AG04450 (cell line): Measurements from ENCODE around the gene HRH1. TPM values are rescaled to one million over a fixed set of nuclear protein-coding genes. Genes with fewer than 3 reads are reported as not detected.

ENCODE experiments used
- CTCF ChIA-PET: fragments of 300-600, 350-600 bp; formaldehyde crosslinking; extraction: SDS; loops from one replicate; lab custom pipeline; 2022; ENCODE audit warnings: antibody characterized with exemption, inconsistent platforms; lab: Charles Lee
- POLR2A ChIA-PET: fragments of 350-600 bp; formaldehyde crosslinking; extraction: SDS; loops from one replicate; lab custom pipeline; 2021; ENCODE audit warnings: antibody characterized with exemption, inconsistent platforms; lab: Yijun Ruan, JAX
- DNase-seq: peaks from one replicate; pipeline ENCODE4 v3.0.0-alpha.2; 2011; ENCODE audit warnings: low read depth, low spot score
- H3K27ac ChIP-seq: one replicate; pipeline ENCODE4 v1.5.1; 2012; ENCODE audit warnings: low read depth, low read length, control low read depth
- H3K27me3 ChIP-seq: one replicate; pipeline ENCODE4 v1.6.0; 2012; ENCODE audit warnings: low read length; ENCODE audit not compliant: control insufficient read depth, insufficient read depth
- H3K4me3 ChIP-seq: 2 replicates; pipeline ENCODE4 v1.5.1; 2011; ENCODE audit warnings: mild to moderate bottlenecking, low read depth, low read length, control low read depth
- H3K9me3 ChIP-seq: 2 replicates; pipeline ENCODE4 v1.5.1; 2012; ENCODE audit warnings: low read length; ENCODE audit not compliant: control insufficient read depth, insufficient read depth
- polyA plus RNA-seq: library from polyadenylated mRNA; depleted of rRNA; stranded (reverse); fragments of >200 nt; gene quantifications from 2 replicates; pipeline ENCODE4 v1.2.3, GENCODE V29; 2011
- TF ChIP-seq, protein P1 (sequence below): IDR thresholded peaks from 2 replicates; pipeline ENCODE4 v1.5.1; 2011; ENCODE audit warnings: low read depth, low read length, control low read depth, inconsistent platforms

The HRH1 gene
- polyA plus RNA-seq, 1 experiment, result 25.4 TPM

DNA sequence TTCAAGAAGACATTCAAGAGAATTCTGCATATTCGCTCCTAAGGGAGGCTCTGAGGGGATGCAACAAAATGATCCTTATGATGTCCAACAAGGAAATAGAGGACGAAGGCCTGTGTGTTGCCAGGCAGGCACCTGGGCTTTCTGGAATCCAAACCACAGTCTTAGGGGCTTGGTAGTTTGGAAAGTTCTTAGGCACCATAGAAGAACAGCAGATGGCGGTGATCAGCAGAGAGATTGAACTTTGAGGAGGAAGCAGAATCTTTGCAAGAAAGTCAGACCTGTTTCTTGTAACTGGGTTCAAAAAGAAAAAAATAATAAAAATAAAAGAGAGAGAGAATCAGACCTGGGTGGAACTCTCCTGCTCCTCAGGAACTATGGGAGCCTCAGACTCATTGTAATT, 106.2 kb downstream of the HRH1 start:
- no peaks in the 10 kb centered on the region for H3K27me3 ChIP-seq
- CTCF ChIA-PET, result interaction anchor here (0.6 to 0.8 kb wide), 2 partner anchors 16 to 114 kb away, joined by 3 to 4 read pairs; no protein-coding TSS in a partner anchor
- POLR2A ChIA-PET, result no interaction called here
- no peaks in the 10 kb centered on the region for H3K9me3 ChIP-seq
- H3K4me3 ChIP-seq, result no peak overlapping the region
- no peak overlapping the region for H3K27ac ChIP-seq
- DNase-seq, result no peak
- TF ChIP-seq, protein P1, sequence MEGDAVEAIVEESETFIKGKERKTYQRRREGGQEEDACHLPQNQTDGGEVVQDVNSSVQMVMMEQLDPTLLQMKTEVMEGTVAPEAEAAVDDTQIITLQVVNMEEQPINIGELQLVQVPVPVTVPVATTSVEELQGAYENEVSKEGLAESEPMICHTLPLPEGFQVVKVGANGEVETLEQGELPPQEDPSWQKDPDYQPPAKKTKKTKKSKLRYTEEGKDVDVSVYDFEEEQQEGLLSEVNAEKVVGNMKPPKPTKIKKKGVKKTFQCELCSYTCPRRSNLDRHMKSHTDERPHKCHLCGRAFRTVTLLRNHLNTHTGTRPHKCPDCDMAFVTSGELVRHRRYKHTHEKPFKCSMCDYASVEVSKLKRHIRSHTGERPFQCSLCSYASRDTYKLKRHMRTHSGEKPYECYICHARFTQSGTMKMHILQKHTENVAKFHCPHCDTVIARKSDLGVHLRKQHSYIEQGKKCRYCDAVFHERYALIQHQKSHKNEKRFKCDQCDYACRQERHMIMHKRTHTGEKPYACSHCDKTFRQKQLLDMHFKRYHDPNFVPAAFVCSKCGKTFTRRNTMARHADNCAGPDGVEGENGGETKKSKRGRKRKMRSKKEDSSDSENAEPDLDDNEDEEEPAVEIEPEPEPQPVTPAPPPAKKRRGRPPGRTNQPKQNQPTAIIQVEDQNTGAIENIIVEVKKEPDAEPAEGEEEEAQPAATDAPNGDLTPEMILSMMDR, result no peak

DNA sequence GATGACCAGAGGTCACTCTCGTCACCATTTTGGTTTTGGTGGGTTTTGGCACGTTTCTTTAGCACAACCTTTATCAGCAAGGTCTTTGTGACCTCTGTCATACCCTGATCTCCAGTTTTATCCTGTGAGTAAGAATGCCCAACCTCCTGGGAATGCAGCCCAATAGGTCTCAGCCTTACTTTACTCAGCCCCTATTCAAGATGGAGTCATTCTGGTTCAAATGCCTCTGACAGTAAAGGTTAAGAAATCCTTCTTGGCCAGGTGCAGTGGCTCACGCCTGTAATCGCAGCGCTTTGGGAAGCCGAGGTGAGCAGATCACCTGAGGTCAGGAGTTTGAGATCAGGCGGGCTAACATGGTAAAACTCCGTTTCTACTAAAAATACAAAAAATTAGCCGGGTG, 114.7 kb downstream of the HRH1 start:
- Histone ChIP-seq H3K4me3 (no peak overlapping the region), H3K9me3 (no peaks in the 10 kb centered on the region), H3K27ac (no peak overlapping the region), H3K27me3 (no peaks in the 10 kb centered on the region)
- ChIA-PET CTCF (no interaction called here), POLR2A (no interaction called here)
- no peak for DNase-seq
- TF ChIP-seq, protein P1, result no peak

DNA sequence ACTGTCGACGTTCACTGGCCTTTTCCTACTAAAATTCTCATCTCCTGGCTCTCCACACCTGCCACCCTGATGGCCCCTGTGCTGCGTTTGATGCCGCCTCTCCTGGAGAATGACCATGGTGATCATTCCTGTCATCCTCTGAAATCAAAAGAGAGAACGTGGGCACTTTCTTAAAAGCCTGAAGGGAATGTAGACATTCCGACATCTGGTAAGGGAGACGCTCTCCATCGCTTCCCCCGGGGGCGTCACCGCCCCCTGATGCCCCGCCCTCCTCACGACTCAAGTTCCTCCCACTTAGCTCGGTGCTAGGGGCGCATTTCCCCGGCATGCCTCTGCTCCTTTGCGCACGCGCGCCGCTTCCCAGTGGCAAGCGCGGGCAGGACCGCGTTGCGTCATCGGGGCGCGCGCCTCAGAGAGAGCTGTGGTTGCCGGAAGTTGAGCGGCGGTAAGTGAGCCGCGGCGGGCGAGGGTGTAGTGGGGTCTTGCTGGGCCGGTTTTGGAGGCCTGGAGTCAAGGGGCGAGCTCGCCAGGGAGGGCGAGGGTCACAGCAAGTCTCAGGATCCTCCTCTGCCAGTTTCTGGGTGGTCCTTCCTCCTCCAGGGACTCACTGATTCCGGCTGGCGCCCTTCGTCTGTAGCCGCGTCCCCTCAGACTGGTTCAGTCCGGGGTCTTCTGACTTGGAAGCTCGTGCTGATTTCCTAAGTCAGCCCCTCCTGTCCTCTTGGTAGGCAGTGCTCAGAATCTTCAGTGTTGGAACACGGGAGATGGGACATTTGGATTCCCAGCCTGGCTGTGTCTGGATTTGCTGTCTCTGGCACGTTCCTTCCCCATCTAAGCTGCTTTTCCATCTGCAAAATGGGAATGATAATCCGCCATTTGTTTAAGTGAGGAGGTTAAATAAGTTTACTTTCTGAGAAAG, 118.0 kb downstream of the HRH1 start, which contains the start of gene ATG7:
ATG7 (plus strand) TSS at position 412 of the 919 bp plus-strand sequence. CDS start 26,299 bp downstream, outside the sequence.
- peak within 1 kb of the TSS; percentile 97 for H3K4me3 ChIP-seq
- peak; percentile 93 for DNase-seq
- H3K9me3 ChIP-seq, result no peaks in the 10 kb centered on the region
- CTCF ChIA-PET, result interaction anchor here (0.6 to 1.4 kb wide), 5 partner anchors 13 to 212 kb away, joined by 3 to 6 read pairs (median 3); no protein-coding TSS in a partner anchor
- POLR2A ChIA-PET, result interaction anchor here (0.6 to 2.2 kb wide), 8 partner anchors 10 to 203 kb away, joined by 3 to 20 read pairs (median 8); no protein-coding TSS in a partner anchor
- peak within 1 kb of the TSS; percentile 70 for H3K27ac ChIP-seq
- no peaks in the 10 kb centered on the region for H3K27me3 ChIP-seq
- TF ChIP-seq, protein P1, result 0 out of 2 replicates have a peak, but pooled peaks have one; percentile 6

DNA sequence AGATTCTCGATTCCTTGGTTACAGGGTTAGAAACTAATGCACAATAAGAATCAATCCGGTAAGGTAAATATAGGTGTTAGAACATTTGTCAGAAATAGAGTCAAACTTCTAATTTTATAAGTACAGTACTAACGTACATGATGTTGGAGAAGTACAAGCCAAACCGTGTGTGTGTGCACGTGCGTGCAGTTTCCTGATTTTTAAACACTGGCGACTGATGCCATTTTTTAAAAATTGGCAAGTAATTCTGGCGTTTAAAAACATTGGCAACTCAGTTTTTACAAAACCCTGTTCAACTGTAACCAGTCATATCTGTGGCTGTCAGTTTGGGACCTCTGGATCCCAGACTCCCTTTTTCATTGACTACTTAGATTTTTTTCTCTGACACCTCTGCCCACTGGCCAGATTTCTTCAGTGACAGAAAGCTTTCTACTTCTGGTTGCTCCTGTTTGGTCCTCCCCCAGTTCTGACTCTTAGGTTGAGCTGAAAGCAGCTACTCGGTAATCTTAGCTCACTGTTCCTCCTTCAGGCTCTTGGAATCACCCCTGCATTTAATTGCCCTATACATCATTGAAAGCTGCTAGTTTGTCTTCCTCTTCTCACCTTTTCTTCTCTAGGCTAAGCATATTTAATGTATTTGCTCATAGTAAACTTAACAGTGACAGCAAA, 118.7 kb downstream of the HRH1 start:
- CTCF ChIA-PET, result interaction anchor here (0.9 to 1.4 kb wide), 4 partner anchors 12 to 213 kb away, joined by 3 to 6 read pairs (median 3); no protein-coding TSS in a partner anchor
- TF ChIP-seq, protein P1, result no peak
- H3K27me3 ChIP-seq, result no peaks in the 10 kb centered on the region
- H3K4me3 ChIP-seq, result peak overlapping the region; percentile 97
- no peak for DNase-seq
- H3K27ac ChIP-seq, result no peak overlapping the region
- no peaks in the 10 kb centered on the region for H3K9me3 ChIP-seq
- POLR2A ChIA-PET, result interaction anchor here (0.6 to 2.2 kb wide), 8 partner anchors 9 to 202 kb away, joined by 3 to 20 read pairs (median 8); no protein-coding TSS in a partner anchor
